Measurements from ENCODE around the gene ADGRB3. TPM values are rescaled to one million over a fixed set of nuclear protein-coding genes. Genes with fewer than 3 reads are reported as not detected.

ADGRB3 gene
- total and polyA plus RNA-seq, 10 of the 15 experiments (the other 5 are each of a cell fraction or from before 2014, with no cell fraction given), result 0.03 to 0.06 TPM; not detected in 8

DNA sequence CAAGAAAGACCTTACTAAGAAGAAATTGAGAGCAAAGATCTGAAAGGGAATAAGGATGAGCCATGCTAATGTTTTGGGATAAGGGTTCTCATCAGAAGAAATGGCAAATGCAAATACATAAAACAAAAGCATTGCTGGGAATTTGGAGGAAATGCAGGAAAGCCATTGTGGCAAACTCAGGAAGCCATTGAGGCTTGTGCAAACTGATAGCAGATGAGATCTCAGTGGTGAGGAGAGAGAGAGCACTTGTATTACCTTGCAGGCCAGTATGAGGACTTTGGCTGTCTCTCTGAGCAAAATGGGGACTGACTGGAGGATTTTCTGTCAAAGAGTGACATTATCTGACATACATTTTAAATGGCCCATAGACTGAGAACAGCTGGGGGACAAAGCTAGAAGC lies 103.0 kb downstream of the ADGRB3 start:
- H3K4me1 ChIP-seq (ENCODE audit: control insufficient read depth, insufficient read depth, low read length), result no peaks in the 10 kb centered on the region
- no peaks in the 10 kb centered on the region for H4K20me1 ChIP-seq (ENCODE audit: control insufficient read depth, insufficient read depth)
- CTCF ChIA-PET, result no interaction called here
- no peaks in the 10 kb centered on the region for H3K79me2 ChIP-seq (ENCODE audit: control insufficient read depth, insufficient read depth, low read length)
- POLR2A ChIA-PET, result no interaction called here
- no peak for TF ChIP-seq NR2F1 (conservative IDR thresholded peaks at IDR 0.05)
- no peak for TF ChIP-seq SPI1 (IDR thresholded peaks at IDR 0.05; ENCODE audit: borderline replicate concordance, insufficient read depth, low read depth, low read length)
- no peak for TF ChIP-seq MTA3 (IDR thresholded peaks at IDR 0.05; ENCODE audit: borderline replicate concordance, low read length)
- TF ChIP-seq ETV6 (conservative IDR thresholded peaks at IDR 0.05 in 1 of 2, IDR thresholded peaks at IDR 0.05 in 1 of 2; ENCODE audit: borderline replicate concordance in 1 of 2, low read depth in 1 of 2), result no peak
- TF ChIP-seq, protein P1, sequence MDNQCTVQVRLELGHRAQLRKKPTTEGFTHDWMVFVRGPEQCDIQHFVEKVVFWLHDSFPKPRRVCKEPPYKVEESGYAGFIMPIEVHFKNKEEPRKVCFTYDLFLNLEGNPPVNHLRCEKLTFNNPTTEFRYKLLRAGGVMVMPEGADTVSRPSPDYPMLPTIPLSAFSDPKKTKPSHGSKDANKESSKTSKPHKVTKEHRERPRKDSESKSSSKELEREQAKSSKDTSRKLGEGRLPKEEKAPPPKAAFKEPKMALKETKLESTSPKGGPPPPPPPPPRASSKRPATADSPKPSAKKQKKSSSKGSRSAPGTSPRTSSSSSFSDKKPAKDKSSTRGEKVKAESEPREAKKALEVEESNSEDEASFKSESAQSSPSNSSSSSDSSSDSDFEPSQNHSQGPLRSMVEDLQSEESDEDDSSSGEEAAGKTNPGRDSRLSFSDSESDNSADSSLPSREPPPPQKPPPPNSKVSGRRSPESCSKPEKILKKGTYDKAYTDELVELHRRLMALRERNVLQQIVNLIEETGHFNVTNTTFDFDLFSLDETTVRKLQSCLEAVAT (IDR thresholded peaks at IDR 0.05), result no peak
- no peak for TF ChIP-seq SMAD1 (IDR thresholded peaks at IDR 0.05; ENCODE audit: low read depth, partially characterized antibody)
- no peak for TF ChIP-seq ESRRA (IDR thresholded peaks at IDR 0.05; ENCODE audit: low read length)
- no peak for TF ChIP-seq HDAC6 (IDR thresholded peaks at IDR 0.05; ENCODE audit: unreplicated experiment)
- no peak for TF ChIP-seq ZBED1 (IDR thresholded peaks at IDR 0.05; ENCODE audit: borderline replicate concordance)
- no peak for TF ChIP-seq NFIC (IDR thresholded peaks at IDR 0.05; ENCODE audit: low read depth, low read length)
- no peak for TF ChIP-seq TBL1XR1 (IDR thresholded peaks at IDR 0.05; ENCODE audit: low read depth, low read length)
- TF ChIP-seq RAD51 (IDR thresholded peaks at IDR 0.05), result no peak
- no peak overlapping the region for H3K9ac ChIP-seq (ENCODE audit: control insufficient read depth, insufficient read depth, low read length)
- RAD21 ChIA-PET (ENCODE audit: unreplicated experiment), result no interaction called here
- BruUV-seq (replicated peaks), result no TSS peak
- DNase-seq (ENCODE audit: low read depth, low spot score) (no peak), FAIRE-seq (no peak), ATAC-seq (no peak)
- no peaks in the 10 kb centered on the region for H3K9me3 ChIP-seq (replicated peaks; ENCODE audit: control insufficient read depth, insufficient read depth, low read length)
- H3K27ac ChIP-seq (ENCODE audit: control insufficient read depth, insufficient read depth), result no peak overlapping the region
- SMC1A ChIA-PET (ENCODE audit: uncharacterized antibody, unreplicated experiment), result no interaction called here
- in situ Hi-C loops (cut with MboI) (no loop called here), intact Hi-C loops (cut with micrococcal nuclease; ENCODE audit: unreplicated experiment) (no loop called here)
- H3K4me3 ChIP-seq, result no peak overlapping the region
- no peak overlapping the region for H2AFZ ChIP-seq (ENCODE audit: control insufficient read depth, low read depth, low read length)
- H3K27me3 ChIP-seq (replicated peaks in 1 of 2; ENCODE audit: control insufficient read depth in 2 of 2, insufficient read depth in 2 of 2, low read length in 1 of 2), result no peaks in the 10 kb centered on the region
- no peaks in the 10 kb centered on the region for H3K36me3 ChIP-seq (ENCODE audit: control insufficient read depth in 2 of 2, insufficient read depth in 2 of 2, low read length in 1 of 2)
- H3K4me2 ChIP-seq (ENCODE audit: control insufficient read depth, insufficient read depth), result no peak overlapping the region
